Measurements from ENCODE around the gene TPST2.

The TPST2 gene

DNA sequence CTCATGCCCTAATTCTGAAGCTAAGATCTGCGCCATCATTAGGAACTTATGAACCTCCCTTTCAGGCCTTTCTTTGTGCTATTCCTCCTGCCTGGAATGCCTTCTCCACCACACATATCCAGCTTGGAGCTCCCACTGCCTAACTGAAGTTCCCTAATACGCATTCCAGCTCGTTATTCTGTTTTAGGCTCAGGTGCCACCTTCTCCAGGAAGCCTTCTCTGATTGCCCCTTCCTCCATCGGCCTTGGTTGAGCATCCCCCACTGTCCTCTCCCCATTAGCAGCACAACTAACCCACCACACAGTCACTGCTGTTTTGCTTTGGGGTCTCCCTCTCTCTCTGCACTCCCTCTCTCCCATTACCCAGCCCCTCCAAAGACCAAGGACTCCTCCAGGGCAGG is 22.7 kb upstream of the TPST2 start:
- DNase-seq (ENCODE audit: extremely low read depth in 1 of 2, low read depth in 1 of 2), result no peak

GRCh38 chr22:26610996-26611395 is 21.1 kb upstream of the TPST2 start:
- DNase-seq (ENCODE audit: extremely low read depth in 1 of 2, low read depth in 1 of 2), result no peak

GRCh38 chr22:26610072-26610958 is 20.4 kb upstream of the TPST2 start:
- DNase-seq (ENCODE audit: extremely low read depth in 1 of 2, low read depth in 1 of 2), result no peak

- DNase-seq (ENCODE audit: extremely low read depth in 1 of 2, low read depth in 1 of 2), result no peak
These were observed 19.4 kb upstream of the TPST2 start for GRCh38 chr22:26609287-26609686.

DNA sequence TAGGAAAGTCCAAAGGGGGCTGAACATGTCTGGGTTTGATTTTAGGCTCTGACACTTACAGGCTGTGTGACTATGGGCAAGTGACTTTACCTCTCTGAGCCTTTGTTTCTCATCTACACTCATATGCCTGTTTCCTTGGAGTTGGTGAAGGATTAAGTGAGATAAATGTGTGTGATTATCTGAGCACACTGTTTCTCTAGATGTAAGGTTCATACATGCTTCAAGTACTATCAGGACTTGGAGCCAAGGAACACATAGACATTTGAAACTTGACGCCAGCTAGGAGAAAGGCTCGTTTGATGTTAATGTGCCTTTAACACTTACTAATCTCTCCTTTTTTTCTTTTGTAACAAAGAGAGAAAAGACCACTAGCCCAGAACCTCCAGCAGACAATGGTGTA is 18.2 kb upstream of the TPST2 start:
- no peak for DNase-seq (ENCODE audit: extremely low read depth in 1 of 2, low read depth in 1 of 2)

DNA sequence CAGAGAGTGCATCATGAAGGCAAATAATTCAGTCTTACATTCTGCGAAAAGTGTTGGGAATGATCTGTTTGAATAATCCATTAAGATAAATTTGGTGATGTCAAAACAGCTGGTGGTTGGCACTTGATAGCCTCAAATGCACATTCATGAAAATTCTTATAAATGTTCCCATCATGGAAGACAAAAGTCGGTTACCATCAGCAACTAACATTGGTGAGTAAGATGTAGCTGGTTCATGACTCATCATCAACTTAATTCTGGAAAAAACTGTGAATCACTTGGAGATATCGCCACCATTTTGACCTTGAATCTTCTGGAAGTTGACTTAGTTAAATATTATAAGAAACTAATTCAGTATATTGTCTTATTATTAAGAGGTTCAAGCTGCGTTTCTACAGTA is 16.7 kb upstream of the TPST2 start:
- DNase-seq (ENCODE audit: extremely low read depth in 1 of 2, low read depth in 1 of 2), result no peak

DNA sequence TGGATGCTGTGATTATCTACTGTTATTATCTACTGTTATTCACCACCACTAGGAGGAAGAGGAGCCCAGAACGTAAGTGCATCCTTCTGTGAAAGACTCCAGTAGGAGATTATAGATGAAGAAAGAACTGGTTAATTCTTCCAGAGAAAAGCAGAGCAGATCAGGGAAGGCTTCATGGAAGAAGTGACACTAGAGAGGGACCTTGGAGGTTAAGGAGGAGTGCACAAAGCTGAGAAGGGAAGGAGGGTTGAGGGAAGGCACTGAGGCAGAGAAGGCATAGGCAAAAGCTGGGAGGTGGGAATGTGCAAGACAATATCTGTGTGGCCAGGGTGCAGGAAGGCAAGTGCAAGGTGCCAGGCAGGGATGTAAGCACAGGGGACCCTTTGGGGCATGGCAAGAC is 14.4 kb upstream of the TPST2 start:
- DNase-seq (ENCODE audit: extremely low read depth in 1 of 2, low read depth in 1 of 2), result no peak

GRCh38 chr22:26602127-26602526 is 12.2 kb upstream of the TPST2 start:
- no peak for DNase-seq (ENCODE audit: extremely low read depth in 1 of 2, low read depth in 1 of 2)

- no peak for DNase-seq (ENCODE audit: extremely low read depth in 1 of 2, low read depth in 1 of 2)
These were observed 11.8 kb upstream of the TPST2 start for GRCh38 chr22:26601726-26602125.

- no peak for DNase-seq (ENCODE audit: extremely low read depth in 1 of 2, low read depth in 1 of 2)
These were observed 9.6 kb upstream of the TPST2 start for GRCh38 chr22:26599505-26599904.

- DNase-seq (ENCODE audit: extremely low read depth in 1 of 2, low read depth in 1 of 2), result no peak
These were observed 7.5 kb upstream of the TPST2 start for GRCh38 chr22:26597480-26597879.

GRCh38 chr22:26597026-26597425 is 7.1 kb upstream of the TPST2 start:
- peak in 1 of 2 donors; percentile 49 for DNase-seq (ENCODE audit: extremely low read depth in 1 of 2, low read depth in 1 of 2)

DNA sequence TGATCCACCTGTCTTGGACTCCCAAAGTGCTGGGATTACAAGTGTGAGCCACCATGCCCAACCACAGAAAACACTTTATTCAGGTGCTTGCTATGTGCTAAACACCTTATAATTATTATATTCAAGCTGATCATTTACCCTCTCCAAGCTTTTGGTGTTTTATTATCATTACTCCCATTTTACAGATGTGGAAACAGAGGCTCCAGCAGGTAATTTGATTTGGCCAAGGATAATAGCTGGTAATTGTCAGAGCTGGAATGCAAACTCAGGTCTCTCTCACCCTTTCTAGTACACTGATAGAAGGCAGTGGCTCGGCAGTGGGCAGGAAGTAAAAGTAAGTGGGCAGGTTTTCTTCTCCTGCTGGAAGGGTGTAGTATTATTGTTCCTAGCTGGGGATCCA is 3.8 kb upstream of the TPST2 start:
- DNase-seq (ENCODE audit: extremely low read depth in 1 of 2, low read depth in 1 of 2), result no peak

DNA sequence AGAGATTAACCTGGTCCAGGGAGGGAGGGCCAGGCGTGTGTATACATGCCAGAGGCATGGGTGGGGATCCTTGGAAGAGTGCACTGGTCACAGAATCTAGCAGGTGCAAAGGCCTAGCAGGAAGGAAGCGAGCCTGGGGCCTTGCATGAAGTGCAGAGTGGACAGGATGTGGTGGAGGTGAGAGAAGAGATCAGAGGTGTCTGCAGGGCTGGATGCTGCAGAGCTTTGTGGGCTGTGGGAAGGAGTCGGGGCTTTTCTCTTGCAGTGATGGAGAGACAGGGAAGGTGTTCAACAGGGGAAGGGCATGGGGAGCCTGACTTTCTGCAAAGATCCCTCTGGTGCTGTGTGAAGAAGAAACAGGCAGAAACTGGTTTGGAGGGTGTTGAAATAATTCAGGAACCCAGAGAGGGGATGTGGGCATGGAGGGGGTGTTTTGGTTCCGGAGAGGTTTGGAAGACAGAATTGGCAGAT is 2.5 kb upstream of the TPST2 start:
- peak in 1 of 2 donors; percentile 18 for DNase-seq (ENCODE audit: extremely low read depth in 1 of 2, low read depth in 1 of 2)

DNA sequence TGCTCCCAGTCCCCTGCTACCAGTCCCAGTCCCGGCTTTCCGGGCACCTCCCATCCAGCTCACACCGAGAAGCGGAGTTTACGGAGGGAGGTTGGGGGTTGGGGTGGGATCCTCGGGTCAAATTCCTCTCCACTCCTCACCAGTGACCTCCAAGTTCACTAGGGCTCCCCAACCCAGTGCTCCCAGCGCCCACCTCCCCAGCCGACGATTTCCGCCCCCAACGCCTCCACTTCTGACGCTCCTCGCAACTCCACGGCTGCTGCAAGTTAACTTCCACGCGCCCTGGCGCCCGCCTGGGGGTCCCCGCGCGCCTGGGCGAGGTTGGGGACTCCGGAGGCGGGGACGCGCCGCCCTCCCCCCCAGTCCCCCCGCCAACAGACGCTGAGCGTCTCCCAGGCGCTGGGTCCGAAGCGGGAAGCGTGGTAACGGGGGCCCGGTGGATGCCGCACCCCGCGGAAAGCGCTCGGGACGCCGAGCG is 526 bp downstream of the TPST2 start:
- DNase-seq (ENCODE audit: extremely low read depth in 1 of 2, low read depth in 1 of 2), result no peak

GRCh38 chr22:26588729-26589366 is 1.1 kb downstream of the TPST2 start:
- no peak for DNase-seq (ENCODE audit: extremely low read depth in 1 of 2, low read depth in 1 of 2)

GRCh38 chr22:26587991-26588613 is 1.8 kb downstream of the TPST2 start:
- DNase-seq (ENCODE audit: extremely low read depth in 1 of 2, low read depth in 1 of 2), result no peak

GRCh38 chr22:26586556-26587325 is 3.2 kb downstream of the TPST2 start:
- DNase-seq (ENCODE audit: extremely low read depth in 1 of 2, low read depth in 1 of 2), result no peak

DNA sequence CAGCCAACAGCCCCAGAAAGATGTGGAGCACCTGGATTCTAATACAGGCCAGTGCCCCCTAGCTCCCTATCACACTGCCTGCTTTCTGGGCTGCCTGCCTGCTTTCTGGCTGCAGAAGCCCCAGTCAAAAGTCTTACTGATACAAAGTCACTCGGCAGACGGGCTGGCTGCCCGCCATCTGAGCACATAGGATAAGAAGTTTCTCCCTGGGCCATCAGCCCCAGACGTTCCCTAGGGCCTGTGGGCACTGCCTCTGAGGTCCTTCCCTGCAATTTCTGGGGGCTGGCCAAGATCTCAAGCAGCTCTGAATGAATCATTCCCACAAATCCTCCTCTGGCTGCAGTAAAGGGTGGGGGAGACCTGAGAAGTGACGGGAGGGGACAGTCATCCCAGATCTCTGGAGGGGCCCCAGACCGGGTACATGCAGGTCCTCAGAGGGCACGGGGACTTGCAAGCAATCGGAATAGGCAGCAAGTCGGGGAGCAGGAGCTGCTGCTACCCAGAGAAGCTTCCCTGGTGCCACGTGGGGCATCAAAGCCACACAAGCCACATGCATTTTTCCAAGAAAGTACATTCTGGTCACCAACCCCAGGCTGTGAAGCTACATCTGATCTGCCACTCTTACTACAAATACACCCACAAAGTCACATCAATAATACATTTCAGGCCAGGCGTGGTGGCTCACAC is 4.7 kb downstream of the TPST2 start:
- DNase-seq (ENCODE audit: extremely low read depth in 1 of 2, low read depth in 1 of 2), result no peak

DNA sequence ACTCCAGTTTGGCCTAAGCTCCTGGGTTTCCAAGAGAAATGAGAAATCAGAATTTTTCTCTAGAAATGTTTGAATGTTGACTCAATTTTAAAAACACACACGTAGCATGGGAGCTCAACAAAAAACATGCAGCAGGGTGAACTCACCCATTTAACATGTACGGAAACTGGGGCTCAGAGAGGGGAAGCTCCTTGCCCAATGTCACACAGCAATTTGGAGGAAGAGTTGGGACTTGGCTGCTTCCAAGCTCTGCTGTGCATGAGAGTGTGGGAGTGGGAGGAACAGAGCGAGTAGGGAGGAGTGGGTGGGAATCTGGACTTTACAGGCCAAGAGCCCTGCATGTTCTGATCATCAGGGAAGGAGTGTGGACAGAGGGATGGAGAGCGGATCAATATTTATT is 5.9 kb downstream of the TPST2 start:
- no peak for DNase-seq (ENCODE audit: extremely low read depth in 1 of 2, low read depth in 1 of 2)

All from activated CD8-positive, alpha-beta memory T cell treated with anti-CD3 and anti-CD28 coated beads for 1 hour (primary cell).